HG02870 (cell line): ENCODE results near the gene MLLT3.
A peak's percentile ranks its signal among the peaks of the same experiment; 100 is the strongest.

ENCODE experiments used
- ATAC-seq: cut with Tn5 transposase; IDR thresholded peaks from one replicate; pipeline ENCODE4 v1.9.1; 2021; ENCODE audit warnings: mild to moderate bottlenecking, moderate library complexity; ENCODE audit not compliant: unreplicated experiment

Gene MLLT3

DNA sequence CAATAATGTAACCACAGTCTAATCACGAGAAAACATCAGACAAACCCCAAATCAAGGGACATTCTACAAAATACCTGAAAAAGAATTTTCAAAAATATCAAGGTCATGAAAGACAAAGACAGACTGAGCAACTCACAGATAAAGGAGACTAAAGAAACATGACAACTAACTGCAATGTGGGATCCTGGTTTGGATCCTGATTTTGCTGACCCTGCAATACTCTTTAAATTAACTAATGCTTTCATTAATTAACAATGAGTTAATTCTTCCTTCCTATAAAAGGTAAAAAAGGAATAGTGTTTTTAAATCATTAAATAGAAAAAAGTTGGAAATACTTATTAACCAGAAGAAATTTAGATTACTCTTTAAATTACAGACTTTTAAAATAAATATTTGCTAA is 103.6 kb downstream of the MLLT3 start:
- no peak for ATAC-seq

DNA sequence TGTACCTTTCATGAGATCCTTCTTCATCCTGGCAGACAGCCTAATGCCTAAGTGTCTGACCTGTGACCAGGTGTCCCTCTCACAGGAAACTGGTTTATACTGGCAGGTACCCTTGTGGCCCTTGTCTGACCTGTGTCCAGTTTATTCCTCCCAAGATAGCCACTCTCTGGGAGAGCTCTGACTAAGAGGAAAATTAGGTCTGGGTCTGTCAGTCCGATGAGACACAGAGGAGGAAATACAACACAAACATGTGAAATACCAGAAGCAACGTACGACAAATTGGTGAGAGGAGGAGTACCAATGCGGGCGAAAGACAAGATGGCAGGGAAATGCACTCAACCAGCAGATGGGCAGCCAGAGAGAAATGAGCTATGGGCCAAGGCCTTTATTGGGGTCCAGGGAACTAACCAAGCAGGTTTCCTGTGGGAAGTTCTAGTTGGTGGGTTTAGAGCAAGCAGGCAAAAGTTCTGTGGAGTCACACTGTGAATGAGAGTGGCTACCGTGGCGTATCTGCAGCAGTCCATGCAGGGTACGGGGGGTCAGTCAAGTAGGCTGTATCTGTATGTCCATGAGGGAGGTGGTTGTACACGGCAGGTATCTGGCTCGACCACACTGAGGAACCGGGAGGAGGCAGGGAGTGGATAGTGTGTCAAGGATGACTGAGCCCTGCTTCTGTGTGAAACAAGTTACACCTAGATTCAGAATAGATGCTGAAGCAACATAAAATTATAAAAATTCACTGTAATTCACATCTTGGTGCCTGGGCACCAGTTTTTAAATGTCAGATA is 109.0 kb downstream of the MLLT3 start:
- no peak for ATAC-seq

DNA sequence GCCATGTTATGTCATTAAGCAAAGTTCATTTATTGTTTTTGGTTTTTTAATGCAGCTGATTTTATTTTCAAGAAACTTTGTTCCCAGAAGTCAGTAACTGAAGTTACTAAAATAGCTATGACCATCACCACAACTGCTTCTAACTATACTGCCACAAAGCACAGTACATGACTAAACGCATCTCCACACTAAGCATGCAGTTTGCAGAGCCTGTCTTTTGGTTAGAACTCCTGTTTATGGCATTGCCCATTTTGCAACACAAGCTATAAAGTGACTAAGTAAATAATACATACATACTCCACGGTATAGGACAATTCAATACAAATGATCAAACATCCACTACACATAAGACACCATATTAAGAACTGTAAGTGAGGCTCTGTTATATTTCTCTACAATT is 109.7 kb downstream of the MLLT3 start:
- ATAC-seq, result no peak

- no peak for ATAC-seq
These were observed 110.2 kb downstream of the MLLT3 start for GRCh38 chr9:20512106-20512505.

DNA sequence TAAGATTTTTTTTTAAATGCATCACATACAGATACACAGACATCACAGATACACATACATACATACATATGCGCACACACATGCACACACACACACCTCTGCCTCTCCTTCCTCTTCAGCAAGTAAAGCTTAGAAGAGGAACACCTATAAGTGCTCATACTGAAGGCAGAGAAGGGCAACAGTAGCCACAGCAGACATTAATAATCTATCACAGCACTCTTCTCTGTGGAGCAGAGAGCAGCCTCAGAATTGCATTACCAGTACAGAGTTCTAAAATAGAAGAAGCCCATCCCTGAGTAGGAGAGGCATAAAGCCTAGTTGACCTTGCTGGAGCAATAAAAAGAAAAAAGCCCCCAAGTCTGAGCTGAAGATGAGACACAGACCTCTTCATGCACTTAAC is 110.6 kb downstream of the MLLT3 start:
- no peak for ATAC-seq

DNA sequence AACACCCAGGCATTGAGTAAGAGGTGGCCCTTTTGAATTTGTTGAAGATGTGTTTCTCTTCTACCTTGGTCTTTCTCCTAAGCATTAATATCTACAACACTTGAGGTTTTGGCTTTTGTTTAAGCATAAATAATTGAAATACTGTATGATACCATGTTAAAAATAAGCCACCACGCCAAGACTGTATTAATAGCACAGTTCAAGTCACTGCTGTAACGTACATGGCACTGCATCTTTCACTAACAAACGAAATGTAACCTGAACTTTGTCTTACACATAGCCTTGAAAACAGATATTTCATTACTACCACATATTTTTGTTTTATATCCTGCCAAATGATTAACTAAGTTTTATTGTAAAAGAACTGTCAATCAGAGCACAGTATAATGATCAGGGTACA is 112.8 kb downstream of the MLLT3 start:
- no peak for ATAC-seq

DNA sequence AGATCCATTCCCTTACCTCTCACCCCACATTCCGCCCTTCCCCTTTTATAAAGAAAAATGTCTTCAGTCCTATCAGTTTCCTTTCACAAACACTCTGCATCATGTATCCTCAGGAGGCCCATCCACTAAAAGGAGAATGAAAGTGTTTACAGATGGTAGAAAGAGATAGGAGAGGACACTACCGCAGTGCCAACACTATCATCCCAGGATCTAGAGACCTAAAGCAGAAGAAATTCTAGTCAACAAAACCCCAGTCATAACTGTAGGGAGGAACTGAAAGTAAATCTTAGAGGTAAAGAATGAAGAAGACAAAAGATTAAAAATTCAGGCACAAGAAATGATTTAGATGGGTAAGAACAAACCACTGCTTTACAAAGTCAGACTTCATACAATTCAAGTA is 114.1 kb downstream of the MLLT3 start:
- peak; percentile 85 for ATAC-seq

DNA sequence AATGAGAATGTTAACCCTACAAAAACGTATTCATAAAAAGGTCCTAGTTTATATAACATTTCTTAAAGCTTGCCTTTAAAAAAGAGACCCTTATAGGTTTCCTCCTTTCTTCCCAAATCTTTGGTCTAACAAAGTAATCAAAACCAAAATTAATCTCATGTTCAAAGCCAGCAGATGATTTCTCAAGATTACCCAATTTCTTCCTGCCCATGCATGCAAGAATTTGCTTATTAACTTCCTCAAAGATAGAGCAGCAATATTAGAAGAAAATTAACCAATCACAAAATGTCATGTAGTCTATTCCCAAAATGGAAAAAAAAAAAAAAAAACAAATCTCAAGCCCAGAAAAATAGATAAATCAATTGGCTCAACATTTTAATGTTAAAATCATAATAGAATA is 114.9 kb downstream of the MLLT3 start:
- ATAC-seq, result no peak

- no peak for ATAC-seq
These were observed 116.0 kb downstream of the MLLT3 start for GRCh38 chr9:20506099-20506900.

- no peak for ATAC-seq
These were observed 116.7 kb downstream of the MLLT3 start for GRCh38 chr9:20505574-20505973.

GRCh38 chr9:20504930-20505329 is 117.4 kb downstream of the MLLT3 start:
- ATAC-seq, result no peak

- ATAC-seq, result no peak
These were observed 122.2 kb downstream of the MLLT3 start for GRCh38 chr9:20500101-20500500.

DNA sequence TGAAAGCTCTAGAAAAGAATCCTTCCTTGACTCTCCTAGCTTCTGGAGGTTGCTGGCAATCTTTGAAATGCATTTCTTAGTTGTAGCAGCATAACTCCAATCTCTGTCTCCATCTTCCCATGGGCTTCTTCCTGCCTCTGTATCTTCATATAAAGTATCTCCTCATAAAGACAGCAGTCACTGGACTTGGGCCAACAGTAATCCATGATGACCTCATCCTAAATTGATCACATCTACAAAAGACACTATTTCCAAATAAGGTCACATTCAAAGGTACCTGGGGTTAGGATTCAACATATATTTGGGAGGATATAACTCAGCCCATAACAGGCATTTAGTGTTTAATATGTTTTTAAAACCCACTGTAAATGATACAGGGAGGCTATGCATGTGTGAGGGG is 123.3 kb downstream of the MLLT3 start:
- no peak for ATAC-seq

DNA sequence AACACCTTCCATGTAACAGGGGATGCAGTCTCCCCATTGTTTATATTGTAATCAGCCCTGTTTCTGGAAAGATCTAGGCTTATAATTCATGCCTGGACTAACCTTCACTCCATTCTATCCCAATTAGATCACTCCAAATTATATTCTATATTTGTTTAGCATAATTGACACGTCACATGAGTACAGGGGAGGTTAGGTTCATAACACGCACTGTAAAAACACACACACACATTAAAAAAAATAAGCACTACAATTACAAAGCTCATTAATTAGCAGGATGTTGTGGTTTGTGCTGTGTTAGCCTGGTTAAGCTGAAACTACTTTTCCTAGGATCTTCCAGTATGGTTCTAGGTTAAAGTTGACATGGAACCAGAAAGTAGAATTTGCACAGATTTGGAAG is 126.0 kb downstream of the MLLT3 start:
- ATAC-seq, result no peak

GRCh38 chr9:20495098-20495497 is 127.2 kb downstream of the MLLT3 start:
- ATAC-seq, result no peak

DNA sequence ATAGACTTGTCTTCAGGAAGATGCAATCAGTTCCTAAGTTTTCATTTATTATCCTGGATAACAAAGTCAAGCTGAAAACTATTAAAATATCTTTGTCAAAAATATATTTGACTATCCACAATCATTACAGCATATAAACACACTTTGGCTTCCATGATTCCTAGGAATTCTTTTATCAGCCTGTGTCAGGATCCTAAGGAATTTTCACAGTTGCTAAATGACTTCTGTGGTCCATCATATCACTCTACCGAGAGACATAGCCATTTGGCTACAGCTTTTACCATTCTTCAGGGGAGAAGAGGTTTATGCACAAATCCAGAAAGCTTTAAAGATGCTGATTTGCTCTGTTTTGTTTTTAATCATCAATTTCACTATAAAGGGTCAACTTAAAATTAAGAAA is 128.3 kb downstream of the MLLT3 start:
- ATAC-seq, result no peak

DNA sequence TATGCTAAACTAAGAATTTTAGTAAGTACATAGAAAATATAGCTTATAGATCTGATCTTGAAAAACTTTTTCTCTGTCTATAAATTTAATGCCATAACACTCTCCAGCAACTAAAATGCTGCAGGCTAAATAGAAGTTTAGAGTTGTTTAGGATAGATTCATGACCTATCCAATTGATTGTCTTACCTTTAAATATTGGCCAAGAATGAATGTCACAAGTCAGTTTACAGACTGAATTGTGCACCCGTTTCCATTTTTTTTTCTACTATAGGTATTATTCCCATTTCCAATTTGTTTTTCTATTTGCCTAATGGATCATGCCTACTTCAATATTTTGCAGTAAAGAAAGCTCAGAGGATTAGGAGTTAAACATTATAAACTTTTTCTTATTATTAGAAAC is 129.5 kb downstream of the MLLT3 start:
- ATAC-seq, result no peak

DNA sequence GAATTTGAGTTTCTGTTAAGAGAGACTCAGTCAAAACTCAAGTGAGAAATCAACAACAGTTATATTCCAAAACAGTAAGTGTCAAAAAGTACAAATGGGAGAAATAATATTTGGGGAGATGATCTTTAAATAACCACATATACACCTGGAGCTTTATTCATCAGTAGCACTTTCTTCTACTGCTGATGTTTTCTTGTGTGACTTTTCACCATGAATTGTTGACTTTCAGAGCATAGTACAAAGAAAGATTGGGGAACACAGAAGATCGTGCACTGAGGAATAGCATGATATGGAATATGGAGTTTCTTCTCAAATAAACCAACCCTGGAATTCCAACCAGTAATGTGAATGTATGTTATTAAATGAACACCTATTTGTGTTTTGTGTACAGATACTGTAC is 130.7 kb downstream of the MLLT3 start:
- no peak for ATAC-seq

DNA sequence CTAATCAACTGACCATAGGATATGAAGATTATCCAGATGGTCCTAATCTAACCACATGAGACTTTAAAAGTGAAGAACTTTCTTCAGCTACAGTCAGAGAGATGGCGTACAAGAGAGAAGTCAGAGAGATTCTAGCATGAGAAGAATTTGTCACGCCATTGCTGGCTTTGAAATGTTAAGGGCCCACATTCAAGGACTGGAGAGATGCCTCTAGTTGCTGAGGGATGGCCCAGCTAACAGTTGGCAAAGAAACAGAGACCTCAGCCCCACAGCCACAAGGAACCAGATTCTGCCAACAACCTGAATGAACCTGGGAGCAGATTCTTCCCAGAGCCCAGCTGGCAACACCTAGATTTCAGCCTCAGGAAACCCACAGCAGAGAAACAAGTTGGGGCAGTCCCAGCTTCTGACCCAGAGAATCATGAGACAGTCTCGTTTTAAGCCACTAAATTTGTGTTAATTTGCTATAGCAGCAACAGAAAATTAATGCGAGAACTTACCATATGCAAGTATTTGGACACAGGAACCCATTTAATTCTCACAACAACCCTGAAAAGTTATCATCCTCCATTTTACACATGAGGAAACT is 132.0 kb downstream of the MLLT3 start:
- no peak for ATAC-seq

GRCh38 chr9:20488691-20489090 is 133.6 kb downstream of the MLLT3 start:
- no peak for ATAC-seq

- ATAC-seq, result no peak
These were observed 135.7 kb downstream of the MLLT3 start for GRCh38 chr9:20486552-20486951.

GRCh38 chr9:20481437-20481836 is 140.9 kb downstream of the MLLT3 start:
- no peak for ATAC-seq
